ENCODE data around the gene CARS1. TPM values are rescaled to one million over a fixed set of nuclear protein-coding genes. Genes with fewer than 3 reads are reported as not detected.

CARS1 gene
- total RNA-seq, 1 donor from 2014 or later = 151 TPM

GRCh38 chr11:2989006-2989405 lies 68.2 kb downstream of the CARS1 start:
- H3K27me3 Mint-ChIP-seq (ENCODE audit: unreplicated experiment) = peaks cover 7% of the 10 kb centered on the region
- H3K36me3 Mint-ChIP-seq (ENCODE audit: unreplicated experiment) = peaks cover 4% of the 10 kb centered on the region
- DNase-seq = no peak
- H3K27ac Mint-ChIP-seq (ENCODE audit: unreplicated experiment) = no peak overlapping the region
- H3K4me3 Mint-ChIP-seq (ENCODE audit: unreplicated experiment) = peak overlapping the region; percentile 99
- TF ChIP-seq CTCF (IDR thresholded peaks at IDR 0.05; ENCODE audit: partially characterized antibody, unreplicated experiment) = no peak
- peaks cover 8% of the 10 kb centered on the region for H3K9me3 Mint-ChIP-seq (ENCODE audit: unreplicated experiment)
- H3K4me1 Mint-ChIP-seq (ENCODE audit: low read depth, unreplicated experiment) = peaks cover 25% of the 10 kb centered on the region

GRCh38 chr11:2987881-2988861 lies 69.1 kb downstream of the CARS1 start:
- Mint-ChIP-seq H3K27ac (ENCODE audit: unreplicated experiment) (peak overlapping the region; percentile 0), H3K9me3 (ENCODE audit: unreplicated experiment) (peaks cover 8% of the 10 kb centered on the region), H3K27me3 (ENCODE audit: unreplicated experiment) (peaks cover 7% of the 10 kb centered on the region), H3K4me3 (ENCODE audit: unreplicated experiment) (peak overlapping the region; percentile 55), H3K36me3 (ENCODE audit: unreplicated experiment) (peaks cover 4% of the 10 kb centered on the region), H3K4me1 (ENCODE audit: low read depth, unreplicated experiment) (peaks cover 25% of the 10 kb centered on the region)
- no peak for DNase-seq
- no peak for TF ChIP-seq CTCF (IDR thresholded peaks at IDR 0.05; ENCODE audit: partially characterized antibody, unreplicated experiment)

GRCh38 chr11:2983908-2984307 lies 73.3 kb downstream of the CARS1 start:
- H3K4me3 Mint-ChIP-seq (ENCODE audit: unreplicated experiment) = no peak overlapping the region
- no peak for TF ChIP-seq CTCF (IDR thresholded peaks at IDR 0.05; ENCODE audit: partially characterized antibody, unreplicated experiment)
- no peak overlapping the region for H3K27ac Mint-ChIP-seq (ENCODE audit: unreplicated experiment)
- peaks cover 3% of the 10 kb centered on the region for H3K27me3 Mint-ChIP-seq (ENCODE audit: unreplicated experiment)
- H3K36me3 Mint-ChIP-seq (ENCODE audit: unreplicated experiment) = peaks cover 4% of the 10 kb centered on the region
- H3K4me1 Mint-ChIP-seq (ENCODE audit: low read depth, unreplicated experiment) = peaks cover 12% of the 10 kb centered on the region
- no peaks in the 10 kb centered on the region for H3K9me3 Mint-ChIP-seq (ENCODE audit: unreplicated experiment)
- no peak for DNase-seq

DNA sequence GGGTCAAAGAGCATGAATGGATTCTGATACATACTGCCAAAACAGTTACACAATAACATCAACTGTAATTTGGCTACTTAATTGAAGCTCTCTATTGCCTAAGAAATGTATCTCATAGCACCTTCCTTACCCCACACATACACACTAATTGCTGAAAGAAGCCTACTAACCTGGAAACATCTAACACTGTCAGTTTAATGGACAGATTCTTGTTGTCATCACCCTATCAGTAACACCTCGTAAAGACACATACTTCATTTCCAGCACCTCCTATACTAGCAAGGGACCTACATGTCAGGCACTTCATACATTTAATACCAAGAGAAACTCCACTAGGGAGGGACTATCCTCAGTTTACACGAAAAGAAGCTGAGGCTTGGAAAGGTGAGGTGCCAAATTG lies 75.0 kb downstream of the CARS1 start:
- Mint-ChIP-seq H3K4me3 (ENCODE audit: unreplicated experiment) (no peak overlapping the region), H3K4me1 (ENCODE audit: low read depth, unreplicated experiment) (peaks cover 3% of the 10 kb centered on the region), H3K9me3 (ENCODE audit: unreplicated experiment) (no peaks in the 10 kb centered on the region), H3K27ac (ENCODE audit: unreplicated experiment) (no peak overlapping the region), H3K36me3 (ENCODE audit: unreplicated experiment) (peaks cover 4% of the 10 kb centered on the region), H3K27me3 (ENCODE audit: unreplicated experiment) (peaks cover 3% of the 10 kb centered on the region)
- DNase-seq = no peak
- TF ChIP-seq CTCF (IDR thresholded peaks at IDR 0.05; ENCODE audit: partially characterized antibody, unreplicated experiment) = no peak

DNA sequence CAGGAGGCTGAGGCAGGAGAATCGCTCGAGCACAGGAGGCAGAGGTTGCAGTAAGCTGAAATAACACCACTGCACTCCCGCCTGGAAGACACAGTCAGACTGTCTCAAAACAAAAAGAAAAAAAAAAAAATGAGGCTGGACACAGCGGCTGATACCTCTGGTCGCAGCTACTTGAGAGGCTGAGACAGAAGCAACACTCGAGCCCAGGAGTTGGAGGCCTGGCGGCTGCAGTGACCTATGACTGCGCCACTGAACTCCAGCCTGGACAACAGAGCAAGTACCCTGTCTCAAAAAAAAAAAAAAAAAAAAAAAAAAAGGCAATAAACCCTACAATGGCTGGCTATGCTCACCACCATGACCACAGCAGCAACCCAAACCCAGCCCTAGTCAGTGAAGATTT lies 76.1 kb downstream of the CARS1 start:
- Mint-ChIP-seq H3K4me1 (ENCODE audit: low read depth, unreplicated experiment) (peaks cover 3% of the 10 kb centered on the region), H3K27me3 (ENCODE audit: unreplicated experiment) (peaks cover 4% of the 10 kb centered on the region), H3K36me3 (ENCODE audit: unreplicated experiment) (peaks cover 4% of the 10 kb centered on the region), H3K4me3 (ENCODE audit: unreplicated experiment) (no peak overlapping the region), H3K27ac (ENCODE audit: unreplicated experiment) (no peak overlapping the region), H3K9me3 (ENCODE audit: unreplicated experiment) (no peaks in the 10 kb centered on the region)
- TF ChIP-seq CTCF (IDR thresholded peaks at IDR 0.05; ENCODE audit: partially characterized antibody, unreplicated experiment) = no peak
- no peak for DNase-seq

All from glutamatergic neuron (in vitro differentiated cells).